SK-N-SH (cell line): ENCODE results near the gene KNCN. TPM values are rescaled to one million over a fixed set of nuclear protein-coding genes. Genes with fewer than 3 reads are reported as not detected.

Source experiments
- CTCF ChIA-PET: fragments of 300-600, 350-600 bp; formaldehyde crosslinking; extraction: SDS; loops from one replicate; lab custom pipeline; 2021; lab: Yijun Ruan, JAX
- POLR2A ChIA-PET: fragments of 350-600 bp; sonication (Branson Sonifier 250); formaldehyde crosslinking; extraction: SDS; loops from one replicate; lab custom pipeline; 2020; ENCODE audit warnings: antibody characterized with exemption, inconsistent platforms; lab: Yijun Ruan, JAX
- DNase-seq: peaks from one replicate; pipeline ENCODE4 v3.0.0; 2012
- H2AFZ ChIP-seq: fragments of 200-600 bp; sonication (generic); 2 replicates; pipeline ENCODE4 v1.8.1; 2016; ENCODE audit warnings: antibody characterized with exemption, mild to moderate bottlenecking, low read depth
- H3F3A ChIP-seq: fragments of 200-600 bp; sonication (generic); replicated peaks from 2 replicates; pipeline ENCODE3; 2016; ENCODE audit warnings: antibody characterized with exemption, mild to moderate bottlenecking; ENCODE audit not compliant: insufficient read depth
- H3K27ac ChIP-seq, 2 experiments: fragments of 200-500 bp in 1 of 2; fragments of 200-600 bp in 1 of 2; sonication (Bioruptor generic) in 1 of 2; sonication (generic), shearing (Covaris generic) in 1 of 2; 2 replicates each; pipeline versions ENCODE4 v1.5.1 to v1.6.1; 2014 to 2016; ENCODE audit warnings: low read depth in 2 of 2, inconsistent platforms in 1 of 2, low read length in 1 of 2, mild to moderate bottlenecking in 1 of 2, mixed read lengths in 1 of 2
- H3K27me3 ChIP-seq: fragments of 200-600 bp; sonication (generic), shearing (Covaris generic); 2 replicates; pipeline ENCODE4 v1.6.1; 2016; ENCODE audit warnings: mixed run types; ENCODE audit not compliant: insufficient read depth
- H3K36me3 ChIP-seq, 2 experiments: fragments of 200-500 bp in 1 of 2; fragments of 200-600 bp in 1 of 2; sonication (Bioruptor generic) in 1 of 2; sonication (generic) in 1 of 2; replicated peaks in 1 of 2; 2 replicates each; pipeline versions ENCODE3 to v1.5.1; 2014 to 2016; ENCODE audit warnings: low read length in 1 of 2, mild to moderate bottlenecking in 1 of 2; ENCODE audit not compliant: insufficient read depth in 2 of 2, control insufficient read depth in 1 of 2
- H3K4me1 ChIP-seq, 2 experiments: fragments of 200-500 bp in 1 of 2; fragments of 200-600 bp in 1 of 2; sonication (Bioruptor generic) in 1 of 2; sonication (generic), shearing (Covaris generic) in 1 of 2; 2 replicates each; pipeline versions ENCODE4 v1.5.1 to v1.6.1; 2014 to 2016; ENCODE audit warnings: low read depth in 1 of 2, low read length in 1 of 2, mixed run types in 1 of 2; ENCODE audit not compliant: insufficient read depth in 2 of 2, control insufficient read depth in 1 of 2
- H3K4me2 ChIP-seq: fragments of 200-600 bp; sonication (generic), shearing (Covaris generic); 2 replicates; pipeline ENCODE4 v1.6.1; 2017; ENCODE audit warnings: mixed run types
- H3K4me3 ChIP-seq, 2 experiments: fragments of 200-500 bp in 1 of 2; fragments of 200-600 bp in 1 of 2; sonication (Bioruptor generic) in 1 of 2; sonication (generic), shearing (Covaris generic) in 1 of 2; 2 replicates each; pipeline versions ENCODE4 v1.5.1 to v1.8.1; 2014 to 2016; ENCODE audit warnings: low read depth in 2 of 2, inconsistent platforms in 1 of 2, low read length in 1 of 2, mild to moderate bottlenecking in 1 of 2, mixed read lengths in 1 of 2, moderate library complexity in 1 of 2
- H3K79me2 ChIP-seq: fragments of 200-600 bp; sonication (generic); 2 replicates; pipeline ENCODE4 v1.8.1; 2017; ENCODE audit warnings: mild to moderate bottlenecking; ENCODE audit not compliant: insufficient read depth
- H3K9ac ChIP-seq: fragments of 200-600 bp; sonication (generic); 2 replicates; pipeline ENCODE4 v1.6.1; 2017; ENCODE audit warnings: mixed run types
- H3K9me2 ChIP-seq: fragments of 200-600 bp; sonication (generic); 2 replicates; pipeline ENCODE4 v1.6.1; 2017; ENCODE audit warnings: mixed run types
- H3K9me3 ChIP-seq: fragments of 200-600 bp; sonication (generic); 2 replicates; pipeline ENCODE4 v1.6.1; 2017; ENCODE audit warnings: mixed run types, mild to moderate bottlenecking, moderate library complexity
- H4K20me1 ChIP-seq: fragments of 200-600 bp; sonication (generic); 2 replicates; pipeline ENCODE4 v1.6.1; 2017; ENCODE audit warnings: mild to moderate bottlenecking, mixed run types; ENCODE audit not compliant: insufficient read depth
- CHD2 ChIP-seq: fragments of 150-350 bp; IDR thresholded peaks from 2 replicates; pipeline ENCODE4 v1.6.1; 2018; ENCODE audit warnings: low read length; ENCODE audit not compliant: partially characterized antibody
- CTCF ChIP-seq: fragments of 200-600 bp; sonication (generic); IDR thresholded peaks from 2 replicates; pipeline ENCODE4 v1.6.1; 2017; ENCODE audit warnings: antibody characterized with exemption, mild to moderate bottlenecking, moderate library complexity
- EP300 ChIP-seq, 2 experiments: IDR thresholded peaks; 2 replicates each; pipeline versions ENCODE4 v1.4.0 to v1.6.1; 2012; ENCODE audit warnings: borderline replicate concordance in 1 of 2, low read depth in 1 of 2, low read length in 1 of 2
- EZH2phosphoT487 ChIP-seq: fragments of 200-600 bp; sonication (generic); IDR thresholded peaks from 2 replicates; pipeline ENCODE4 v1.6.1; 2017; ENCODE audit warnings: low read depth, mixed run types, mild to moderate bottlenecking, antibody characterized with exemption, moderate library complexity, borderline replicate concordance
- FOSL2 ChIP-seq: IDR thresholded peaks from 2 replicates; pipeline ENCODE4 v1.4.0; 2012; ENCODE audit warnings: low read depth, mild to moderate bottlenecking, moderate library complexity, borderline replicate concordance
- GABPA ChIP-seq: IDR thresholded peaks from 2 replicates; pipeline ENCODE4 v1.4.0; 2012; ENCODE audit warnings: low read depth, mild to moderate bottlenecking
- JUND ChIP-seq: IDR thresholded peaks from 2 replicates; pipeline ENCODE4 v1.4.0; 2012
- MAX ChIP-seq: IDR thresholded peaks from 2 replicates; pipeline ENCODE4 v1.4.0; 2012; ENCODE audit warnings: low read depth
- MXI1 ChIP-seq: IDR thresholded peaks from 2 replicates; pipeline ENCODE4 v1.6.1; 2012; ENCODE audit warnings: mild to moderate bottlenecking, low read depth, low read length, improper control_type of control experiment
- NRF1 ChIP-seq: IDR thresholded peaks from 2 replicates; pipeline ENCODE4 v1.6.1; 2012; ENCODE audit warnings: low read depth, mild to moderate bottlenecking, low read length
- RAD21 ChIP-seq: IDR thresholded peaks from 2 replicates; pipeline ENCODE4 v1.6.1; 2012; ENCODE audit warnings: mild to moderate bottlenecking, low read length
- RCOR1 ChIP-seq: fragments of 150-350 bp; IDR thresholded peaks from 2 replicates; pipeline ENCODE4 v1.6.1; 2017; ENCODE audit warnings: antibody characterized with exemption, low read length
- SIN3A ChIP-seq: IDR thresholded peaks from 2 replicates; pipeline ENCODE4 v1.6.1; 2012; ENCODE audit warnings: low read depth, mild to moderate bottlenecking, low read length, moderate library complexity, borderline replicate concordance
- USF1 ChIP-seq: IDR thresholded peaks from 2 replicates; pipeline ENCODE4 v1.4.0; 2012; ENCODE audit warnings: low read depth, borderline replicate concordance
- YY1 ChIP-seq: IDR thresholded peaks from 2 replicates; pipeline ENCODE4 v1.4.0; 2012; ENCODE audit warnings: low read depth, mild to moderate bottlenecking
- ZBTB33 ChIP-seq: IDR thresholded peaks from 2 replicates; pipeline ENCODE4 v1.4.0; 2012; ENCODE audit warnings: low read depth, borderline replicate concordance
- WGBS: methylation state at CpG from one replicate; pipeline ENCODE4 v1.1.6; 2017; ENCODE audit warnings: low lambda C conversion rate; 5-methylcytosine and 5-hydroxymethylcytosine counted together
- polyA plus RNA-seq, 3 experiments: library from polyadenylated mRNA; depleted of rRNA; stranded (reverse); fragments of >200 nt; gene quantifications; 2 replicates each; pipeline ENCODE4 v1.2.3, GENCODE V29; 2012
- TF ChIP-seq, protein P1 (sequence below): IDR thresholded peaks from 2 replicates; pipeline ENCODE4; 2012

The KNCN gene
- polyA plus RNA-seq, 1 of the 3 experiments (the other 2 are of a cell fraction): not detected

GRCh38 chr1:46525253-46525983 is 26.0 kb downstream of the KNCN start:
- 91% methylated on average over 12 of the region's 13 CpGs for WGBS
- Histone ChIP-seq H3K9me3 (no peaks in the 10 kb centered on the region), H3K9me2 (no peaks in the 10 kb centered on the region), H3K4me2 (no peak overlapping the region), H4K20me1 (no peaks in the 10 kb centered on the region), H3K4me3 (no peak overlapping the region), H2AFZ (no peak overlapping the region), H3K4me1 (peaks cover 0 to 25% of the 10 kb centered on the region in 2 experiments; a peak in 3 of 4 replicates), H3K27me3 (no peaks in the 10 kb centered on the region; the same call in 1 of the 2 replicates), H3K9ac (no peak overlapping the region), H3F3A (peaks cover 24% of the 10 kb centered on the region), H3K79me2 (no peaks in the 10 kb centered on the region), H3K36me3 (no peaks in the 10 kb centered on the region), H3K27ac (no peak overlapping the region)
- TF ChIP-seq FOSL2: no peak
- TF ChIP-seq ZBTB33: no peak
- no peak for TF ChIP-seq GABPA
- TF ChIP-seq JUND: no peak
- no peak for TF ChIP-seq USF1
- no peak for TF ChIP-seq CHD2
- ChIA-PET CTCF (interaction anchor here (0.8 to 17.9 kb wide), 12 partner anchors 12 to 200 kb away, joined by 3 to 496 read pairs (median 11); no protein-coding TSS in a partner anchor), POLR2A (no interaction called here)
- DNase-seq: no peak

DNA sequence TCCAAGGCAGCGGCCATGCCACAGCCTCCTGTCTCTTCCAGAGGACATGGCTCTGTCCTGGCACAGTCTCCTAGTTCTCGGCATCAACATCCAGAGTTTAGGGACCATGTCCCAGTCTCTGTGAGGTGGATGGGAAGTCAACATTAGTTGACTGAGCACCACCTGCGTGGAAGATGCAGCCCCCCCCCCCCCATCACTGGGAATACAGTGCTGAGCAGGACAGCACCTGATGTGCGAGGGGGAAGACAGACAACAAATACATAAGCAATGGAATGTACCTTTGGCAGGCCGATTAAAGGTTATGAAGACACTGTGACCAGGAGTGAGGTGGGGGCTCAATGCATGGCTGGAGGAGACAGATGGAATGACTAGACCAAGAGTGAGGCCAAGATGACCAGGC is 26.6 kb downstream of the KNCN start:
- ChIA-PET POLR2A (no interaction called here), CTCF (interaction anchor here (1.2 to 12.1 kb wide), 4 partner anchors 48 to 83 kb away, joined by 6 to 158 read pairs (median 16); no protein-coding TSS in a partner anchor)
- TF ChIP-seq MXI1 (no peak), EP300 (IDR thresholded peaks at IDR 0.05; ENCODE audit: borderline replicate concordance in 1 of 2, low read depth in 1 of 2, low read length in 1 of 2) (no peak), RAD21 (no peak), SIN3A (no peak), GABPA (no peak), CTCF (no peak), YY1 (no peak), EZH2phosphoT487 (no peak), RCOR1 (no peak), NRF1 (no peak), MAX (no peak)
- TF ChIP-seq, protein P1, sequence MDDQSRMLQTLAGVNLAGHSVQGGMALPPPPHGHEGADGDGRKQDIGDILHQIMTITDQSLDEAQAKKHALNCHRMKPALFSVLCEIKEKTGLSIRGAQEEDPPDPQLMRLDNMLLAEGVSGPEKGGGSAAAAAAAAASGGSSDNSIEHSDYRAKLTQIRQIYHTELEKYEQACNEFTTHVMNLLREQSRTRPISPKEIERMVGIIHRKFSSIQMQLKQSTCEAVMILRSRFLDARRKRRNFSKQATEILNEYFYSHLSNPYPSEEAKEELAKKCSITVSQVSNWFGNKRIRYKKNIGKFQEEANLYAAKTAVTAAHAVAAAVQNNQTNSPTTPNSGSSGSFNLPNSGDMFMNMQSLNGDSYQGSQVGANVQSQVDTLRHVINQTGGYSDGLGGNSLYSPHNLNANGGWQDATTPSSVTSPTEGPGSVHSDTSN: no peak

More for the DNA sequence above, 26.6 kb downstream of the KNCN start:
- H3K79me2 ChIP-seq: no peaks in the 10 kb centered on the region
- peaks cover 4 to 31% of the 10 kb centered on the region in 2 experiments; a peak in 3 of 4 replicates for H3K4me1 ChIP-seq
- H2AFZ ChIP-seq: no peak overlapping the region
- H3K9me3 ChIP-seq: no peaks in the 10 kb centered on the region
- 90% methylated on average over 5 of the region's 5 CpGs for WGBS
- H3K27me3 ChIP-seq: no peaks in the 10 kb centered on the region; the same call in 1 of the 2 replicates
- no peak overlapping the region for H3K27ac ChIP-seq
- no peaks in the 10 kb centered on the region for H3K9me2 ChIP-seq
- peaks cover 26% of the 10 kb centered on the region for H3F3A ChIP-seq
- H3K9ac ChIP-seq: no peak overlapping the region
- no peak overlapping the region for H3K4me2 ChIP-seq
- H4K20me1 ChIP-seq: no peaks in the 10 kb centered on the region
- no peaks in the 10 kb centered on the region for H3K36me3 ChIP-seq
- H3K4me3 ChIP-seq: no peak overlapping the region
- DNase-seq: no peak
